GM12878 (cell line): ENCODE results near the gene PPA1. TPM values are rescaled to one million over a fixed set of nuclear protein-coding genes. Genes with fewer than 3 reads are reported as not detected.
A peak's percentile ranks its signal among the peaks of the same experiment; 100 is the strongest.

Experiments used
- ATAC-seq: fragments of 200-7000 bp; cut with Tn5 transposase; 3 replicates; pipeline ENCODE4 v1.9.1; 2020; ENCODE audit warnings: mild to moderate bottlenecking, moderate library complexity
- BruUV-seq: library from RNA; stranded (reverse); fragments of 400-500 nt; replicated peaks from 2 replicates; lab custom pipeline; 2021; lab: Mats Ljungman, UMichigan
- CTCF ChIA-PET: fragments of 300-600 bp; sonication (Branson Sonifier 250); formaldehyde crosslinking; extraction: SDS; loops from one replicate; lab custom pipeline; 2021; ENCODE audit warnings: inconsistent platforms; lab: Yijun Ruan, JAX
- POLR2A ChIA-PET: fragments of 350-600 bp; formaldehyde crosslinking; extraction: SDS; loops from one replicate; lab custom pipeline; 2021; ENCODE audit warnings: inconsistent platforms; lab: Charles Lee
- RAD21 ChIA-PET: fragments of 300-600 bp; sonication (Branson Sonifier 250); formaldehyde crosslinking; loops from one replicate; lab custom pipeline; 2023; ENCODE audit warnings: antibody characterized with exemption; ENCODE audit not compliant: unreplicated experiment; lab: Charles Lee
- SMC1A ChIA-PET: fragments of 300-600 bp; sonication (Branson Sonifier 250); formaldehyde crosslinking; loops from one replicate; lab custom pipeline; 2023; ENCODE audit not compliant: unreplicated experiment, uncharacterized antibody; lab: Charles Lee
- DNase-seq: peaks from one replicate; pipeline ENCODE4 v3.0.0-alpha.2; 2011; ENCODE audit warnings: low read depth, low spot score
- FAIRE-seq: peaks from 3 replicates; lab custom pipeline; 2011; peaks lifted over from hg19 to GRCh38; lab: Jason Lieb, UNC
- H2AFZ ChIP-seq: 2 replicates; pipeline ENCODE4 v1.6.0; 2011; ENCODE audit warnings: low read depth, low read length, control low read depth; ENCODE audit not compliant: control insufficient read depth
- H3K27ac ChIP-seq: 2 replicates; pipeline ENCODE4 v1.5.1; 2011; ENCODE audit warnings: control low read depth; ENCODE audit not compliant: control insufficient read depth, insufficient read depth
- H3K27me3 ChIP-seq, 2 experiments: replicated peaks in 1 of 2; 2 replicates each; pipeline versions ENCODE4 v1.6.0 to v1.6.1; 2011; ENCODE audit warnings: low read length in 1 of 2; ENCODE audit not compliant: control insufficient read depth in 2 of 2, insufficient read depth in 2 of 2
- H3K36me3 ChIP-seq, 2 experiments: 2 replicates each; pipeline ENCODE4 v1.5.1; 2011; ENCODE audit warnings: low read length in 1 of 2; ENCODE audit not compliant: control insufficient read depth in 2 of 2, insufficient read depth in 2 of 2
- H3K4me1 ChIP-seq: 2 replicates; pipeline ENCODE4 v1.6.1; 2011; ENCODE audit warnings: mild to moderate bottlenecking, low read length, moderate library complexity, mixed read lengths; ENCODE audit not compliant: control insufficient read depth, insufficient read depth
- H3K4me2 ChIP-seq: 2 replicates; pipeline ENCODE4 v1.6.0; 2011; ENCODE audit warnings: control low read depth; ENCODE audit not compliant: control insufficient read depth, insufficient read depth
- H3K4me3 ChIP-seq: fragments of 200-600 bp; sonication (generic); 2 replicates; pipeline ENCODE4 v1.5.1; 2016
- H3K79me2 ChIP-seq: 2 replicates; pipeline ENCODE4 v1.6.0; 2011; ENCODE audit warnings: low read length; ENCODE audit not compliant: control insufficient read depth, insufficient read depth
- H3K9ac ChIP-seq: 2 replicates; pipeline ENCODE4 v1.8.0; 2011; ENCODE audit warnings: low read length, control low read depth, mixed read lengths; ENCODE audit not compliant: control insufficient read depth, insufficient read depth
- H3K9me3 ChIP-seq: replicated peaks from 3 replicates; pipeline ENCODE4 v1.5.1; 2011; ENCODE audit warnings: mild to moderate bottlenecking, low read length; ENCODE audit not compliant: control insufficient read depth, insufficient read depth
- H4K20me1 ChIP-seq: 2 replicates; pipeline ENCODE4 v1.6.0; 2011; ENCODE audit not compliant: control insufficient read depth, insufficient read depth
- DPF2 ChIP-seq: fragments of 450-650 bp; IDR thresholded peaks from 2 replicates; pipeline ENCODE4 v1.6.1; 2017; ENCODE audit warnings: mild to moderate bottlenecking
- FOXK2 ChIP-seq: fragments of 450-650 bp; IDR thresholded peaks from 2 replicates; pipeline ENCODE4 v1.6.1; 2017; ENCODE audit warnings: mild to moderate bottlenecking, moderate library complexity
- KAT2A ChIP-seq: conservative IDR thresholded peaks from 2 replicates; pipeline ENCODE4 v1.6.1; 2011; ENCODE audit warnings: low read depth, low read length; ENCODE audit not compliant: control insufficient read depth
- RAD51 ChIP-seq: fragments of 450-650 bp; IDR thresholded peaks from 2 replicates; pipeline ENCODE4 v1.6.1; 2016; ENCODE audit warnings: moderate library complexity, mild to moderate bottlenecking, inconsistent platforms
- SKIL ChIP-seq: fragments of 450-650 bp; IDR thresholded peaks from 2 replicates; pipeline ENCODE4 v1.6.1; 2017; ENCODE audit warnings: mild to moderate bottlenecking, low read depth, inconsistent platforms; ENCODE audit not compliant: poor library complexity, severe bottlenecking
- SMARCA5 ChIP-seq: fragments of 450-650 bp; IDR thresholded peaks from 2 replicates; pipeline ENCODE4 v1.6.1; 2017; ENCODE audit warnings: mild to moderate bottlenecking
- WGBS: methylation state at CpG from one replicate; pipeline ENCODE4 v1.1.6; 2016; ENCODE audit warnings: low lambda C conversion rate; ENCODE audit not compliant: insufficient replicate concordance, insufficient coverage; ENCODE audit errors: missing lambda C conversion rate; 5-methylcytosine and 5-hydroxymethylcytosine counted together
- in situ Hi-C: fragments of 300-500 bp; cut with MboI; formaldehyde crosslinking; loops from 9 replicates; pipeline ENCODE4 v1.14.3; 2018; ENCODE audit warnings: mixed read lengths
- intact Hi-C: fragments of 100-400 bp; cut with micrococcal nuclease; formaldehyde crosslinking; loops from one replicate; pipeline ENCODE4 v1.14.2; 2022; ENCODE audit not compliant: unreplicated experiment
- polyA plus RNA-seq, 11 experiments: library from polyadenylated mRNA; depleted of rRNA in 4 of 11; unstranded in 6 of 11; stranded (reverse) in 5 of 11; fragments of >200 nt; fragmentation: Nextera tagmentation in 4 of 11; fragmentation: Illumina TruSeq in 1 of 11; extraction: Ambion mirVana in 4 of 11; extraction: Trizol in 1 of 11; gene quantifications; 1 replicate in 1 of 11; 2 replicates in 10 of 11; pipeline versions ENCODE4 v1.2.1 to v1.2.3, GENCODE V29; 2011 to 2016; ENCODE audit warnings: inconsistent platforms in 2 of 11, missing spikeins in 2 of 11, low read depth in 1 of 11
- total RNA-seq, 4 experiments: library from RNA; depleted of rRNA in 3 of 4; stranded (reverse); fragments of >200 nt in 3 of 4; fragmentation: Illumina TruSeq in 1 of 4; extraction: Trizol in 1 of 4; gene quantifications; 2 replicates each; pipeline versions ENCODE4 v1.2.1 to v1.2.3, GENCODE V29; 2013 to 2021
- TF ChIP-seq, protein P1 (sequence below): fragments of 150-350 bp; IDR thresholded peaks from 2 replicates; pipeline ENCODE4 v1.6.1; 2016; ENCODE audit warnings: low read depth, low read length
- TF ChIP-seq, protein P2 (sequence below): fragments of 450-650 bp; IDR thresholded peaks from 2 replicates; pipeline ENCODE4 v1.6.1; 2016; ENCODE audit warnings: mild to moderate bottlenecking

The PPA1 gene
- total and polyA plus RNA-seq, 10 of the 15 experiments (the other 5 are each of a cell fraction or from before 2014, with no cell fraction given), result 224 to 452 (median 346) TPM

DNA sequence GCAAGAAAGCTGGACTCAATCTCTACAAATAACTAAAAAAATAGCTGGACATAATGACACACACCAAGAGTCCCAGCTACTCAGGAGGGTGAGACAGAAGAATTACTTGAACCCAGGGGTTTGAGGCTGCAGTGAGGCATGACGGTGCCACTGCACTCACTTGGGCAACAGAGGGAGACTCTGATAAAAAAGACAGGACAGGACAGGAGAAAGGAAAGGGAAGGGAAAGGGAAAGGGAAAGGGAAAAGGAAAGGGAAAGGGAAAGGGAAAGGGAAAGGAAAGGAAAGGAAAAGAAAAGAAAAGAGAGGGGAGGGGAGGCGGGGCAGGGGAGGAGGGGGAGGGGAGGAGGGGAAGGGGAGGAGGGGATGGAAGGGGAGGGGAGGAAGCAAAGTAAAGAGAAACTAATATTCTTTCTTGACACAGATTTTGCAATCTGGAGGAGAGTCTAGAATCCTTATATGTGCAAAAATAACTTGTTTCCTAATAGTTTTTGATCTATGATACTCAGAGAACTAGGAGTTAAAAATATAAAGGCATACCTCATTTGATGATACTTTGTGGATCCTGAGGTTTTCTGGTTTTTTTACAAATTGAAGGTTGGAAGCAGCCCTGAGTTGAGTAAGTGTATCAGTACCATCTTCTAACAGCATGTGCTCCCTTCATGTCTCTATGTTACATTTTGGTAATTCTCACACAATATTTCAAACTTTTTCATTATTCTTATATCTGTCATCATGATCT, 70.9 kb downstream of the PPA1 start:
- Histone ChIP-seq H3K79me2 (peaks cover 73% of the 10 kb centered on the region), H4K20me1 (no peaks in the 10 kb centered on the region), H3K27me3 (no peaks in the 10 kb centered on the region), H3K27ac (peak overlapping the region; percentile 45; the same call in 1 of the 2 replicates), H3K9me3 (no peaks in the 10 kb centered on the region), H3K4me2 (peak overlapping the region; percentile 78), H3K4me3 (no peak overlapping the region), H3K4me1 (peaks cover 21% of the 10 kb centered on the region), H3K9ac (no peak overlapping the region), H2AFZ (no peak overlapping the region), H3K36me3 (peaks cover 0 to 24% of the 10 kb centered on the region in 2 experiments; a peak in 3 of 4 replicates)
- FAIRE-seq (no peak), DNase-seq (no peak), ATAC-seq (peak; percentile 54)
- WGBS, result 100% methylated on average over 1 of the region's 2 CpGs
- no TSS peak for BruUV-seq
- ChIA-PET POLR2A (interaction anchor here (1.0 to 2.4 kb wide), 4 partner anchors 14 to 193 kb away, joined by 3 to 7 read pairs (median 4); partner anchors contain the start of gene TYSND1), SMC1A (interaction anchor here (0.8 to 3.3 kb wide), 6 partner anchors 8 to 202 kb away, joined by 4 to 23 read pairs (median 5); partner anchors contain the start of genes SAR1A and TYSND1), CTCF (interaction anchor here (1.0 to 3.7 kb wide), 4 partner anchors 16 to 193 kb away, joined by 3 to 35 read pairs (median 4); partner anchors contain the start of gene TYSND1), RAD21 (interaction anchor here (1.0 to 3.3 kb wide), 3 partner anchors 16 to 170 kb away, joined by 3 to 30 read pairs (median 3); partner anchors contain the start of gene TYSND1)
- in situ Hi-C loops (no loop called here), intact Hi-C loops (no loop called here)
- TF ChIP-seq, protein P1, sequence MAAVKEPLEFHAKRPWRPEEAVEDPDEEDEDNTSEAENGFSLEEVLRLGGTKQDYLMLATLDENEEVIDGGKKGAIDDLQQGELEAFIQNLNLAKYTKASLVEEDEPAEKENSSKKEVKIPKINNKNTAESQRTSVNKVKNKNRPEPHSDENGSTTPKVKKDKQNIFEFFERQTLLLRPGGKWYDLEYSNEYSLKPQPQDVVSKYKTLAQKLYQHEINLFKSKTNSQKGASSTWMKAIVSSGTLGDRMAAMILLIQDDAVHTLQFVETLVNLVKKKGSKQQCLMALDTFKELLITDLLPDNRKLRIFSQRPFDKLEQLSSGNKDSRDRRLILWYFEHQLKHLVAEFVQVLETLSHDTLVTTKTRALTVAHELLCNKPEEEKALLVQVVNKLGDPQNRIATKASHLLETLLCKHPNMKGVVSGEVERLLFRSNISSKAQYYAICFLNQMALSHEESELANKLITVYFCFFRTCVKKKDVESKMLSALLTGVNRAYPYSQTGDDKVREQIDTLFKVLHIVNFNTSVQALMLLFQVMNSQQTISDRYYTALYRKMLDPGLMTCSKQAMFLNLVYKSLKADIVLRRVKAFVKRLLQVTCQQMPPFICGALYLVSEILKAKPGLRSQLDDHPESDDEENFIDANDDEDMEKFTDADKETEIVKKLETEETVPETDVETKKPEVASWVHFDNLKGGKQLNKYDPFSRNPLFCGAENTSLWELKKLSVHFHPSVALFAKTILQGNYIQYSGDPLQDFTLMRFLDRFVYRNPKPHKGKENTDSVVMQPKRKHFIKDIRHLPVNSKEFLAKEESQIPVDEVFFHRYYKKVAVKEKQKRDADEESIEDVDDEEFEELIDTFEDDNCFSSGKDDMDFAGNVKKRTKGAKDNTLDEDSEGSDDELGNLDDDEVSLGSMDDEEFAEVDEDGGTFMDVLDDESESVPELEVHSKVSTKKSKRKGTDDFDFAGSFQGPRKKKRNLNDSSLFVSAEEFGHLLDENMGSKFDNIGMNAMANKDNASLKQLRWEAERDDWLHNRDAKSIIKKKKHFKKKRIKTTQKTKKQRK, result no peak
- TF ChIP-seq FOXK2 (no peak), KAT2A (no peak), SMARCA5 (0 out of 2 replicates have a peak, but pooled peaks have one; percentile 48), DPF2 (no peak), SKIL (peak; percentile 21), RAD51 (no peak)
- TF ChIP-seq, protein P2, sequence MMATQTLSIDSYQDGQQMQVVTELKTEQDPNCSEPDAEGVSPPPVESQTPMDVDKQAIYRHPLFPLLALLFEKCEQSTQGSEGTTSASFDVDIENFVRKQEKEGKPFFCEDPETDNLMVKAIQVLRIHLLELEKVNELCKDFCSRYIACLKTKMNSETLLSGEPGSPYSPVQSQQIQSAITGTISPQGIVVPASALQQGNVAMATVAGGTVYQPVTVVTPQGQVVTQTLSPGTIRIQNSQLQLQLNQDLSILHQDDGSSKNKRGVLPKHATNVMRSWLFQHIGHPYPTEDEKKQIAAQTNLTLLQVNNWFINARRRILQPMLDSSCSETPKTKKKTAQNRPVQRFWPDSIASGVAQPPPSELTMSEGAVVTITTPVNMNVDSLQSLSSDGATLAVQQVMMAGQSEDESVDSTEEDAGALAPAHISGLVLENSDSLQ, result peak; percentile 13; the same call in 1 of the 2 replicates
